AG10803 (cell line): ENCODE measurements around the gene FKBP11.
"Not testable (repeated sequence)": the region's sequence is repeated elsewhere in the genome, so short reads cannot be mapped to it uniquely, and the experiment has no call there.

Experiments used
- DNase-seq: peaks from one replicate; pipeline ENCODE4 v3.0.0; 2010; ENCODE audit warnings: low read depth
- H3K4me3 ChIP-seq: 2 replicates; pipeline ENCODE4 v1.5.1; 2011; ENCODE audit warnings: mild to moderate bottlenecking, low read length, control low read depth
- CTCF ChIP-seq: conservative IDR thresholded peaks from 2 replicates; pipeline ENCODE4 v1.5.1; 2011; ENCODE audit warnings: mild to moderate bottlenecking, low read length, control low read depth, inconsistent platforms

Gene FKBP11

GRCh38 chr12:48930475-48930874 is 5.2 kb upstream of the FKBP11 start:
- no peak for TF ChIP-seq CTCF
- no peak for DNase-seq
- H3K4me3 ChIP-seq, result no peak overlapping the region

GRCh38 chr12:48929551-48929950 is 4.3 kb upstream of the FKBP11 start:
- no peak for TF ChIP-seq CTCF
- DNase-seq, result no peak
- H3K4me3 ChIP-seq, result no peak overlapping the region

- no peak overlapping the region for H3K4me3 ChIP-seq
- DNase-seq, result no peak
- no peak for TF ChIP-seq CTCF
Measured at GRCh38 chr12:48927261-48927660, 2.0 kb upstream of the FKBP11 start.

GRCh38 chr12:48924617-48925303 is 532 bp downstream of the FKBP11 start:
- H3K4me3 ChIP-seq, result peak overlapping the region; percentile 95
- peak; percentile 31 for DNase-seq
- peak; percentile 51 for TF ChIP-seq CTCF

- no peak overlapping the region for H3K4me3 ChIP-seq
- DNase-seq, result no peak
- no peak for TF ChIP-seq CTCF
Measured at GRCh38 chr12:48923117-48923516, 2.2 kb downstream of the FKBP11 start.

GRCh38 chr12:48917857-48918537 is 7.3 kb downstream of the FKBP11 start:
- DNase-seq, result peak; percentile 31
- no peak overlapping the region for H3K4me3 ChIP-seq
- TF ChIP-seq CTCF, result no peak

- DNase-seq, result no peak
- no peak for TF ChIP-seq CTCF
- no peak overlapping the region for H3K4me3 ChIP-seq
Measured at GRCh38 chr12:48910196-48910595, 15.1 kb downstream of the FKBP11 start.

- DNase-seq, H3K4me3 ChIP-seq: not testable (repeated sequence)
Measured at GRCh38 chr12:48909698-48910097, 15.6 kb downstream of the FKBP11 start.
